Measurements from ENCODE around the gene PRKCH. TPM values are rescaled to one million over a fixed set of nuclear protein-coding genes. Genes with fewer than 3 reads are reported as not detected.
A peak's percentile ranks its signal among the peaks of the same experiment; 100 is the strongest.

The PRKCH gene
- total RNA-seq (ENCODE audit: low replicate concordance): 19.1 and 59.0 TPM in 2 replicates
- long read RNA-seq, transcript PRKCH-201 (14 exons, 3,582 nt): major isoform, 29 of 57 reads
- long read RNA-seq, partial matches to known transcripts: 12 of 57 reads
- long read RNA-seq, other reads (novel, unspliced or antisense): 12 of 57 reads

- Mint-ChIP-seq H3K27ac (peak within 1 kb of the TSS; percentile 98), H3K36me3 (peaks cover 4% of the 10 kb centered on the region), H3K27me3 (peaks cover 27% of the 10 kb centered on the region), H3K4me1 (ENCODE audit: unreplicated experiment) (no peaks in the 10 kb centered on the region), H3K9me3 (no peaks in the 10 kb centered on the region), H3K4me3 (peak within 1 kb of the TSS; percentile 92)
- TF ChIP-seq CTCF (conservative IDR thresholded peaks at IDR 0.05): peak; percentile 24
- DNase-seq (ENCODE audit: extremely low spot score, unreplicated experiment): peak; percentile 79
Measured at GRCh38 chr14:61321385-61322010, at the start of gene PRKCH. TSS of gene PRKCH (plus strand) at chr14:61321579. CDS start at chr14:61322102, 523 bp downstream.

- Mint-ChIP-seq H3K4me3 (no peak overlapping the region), H3K9me3 (no peaks in the 10 kb centered on the region), H3K27me3 (peaks cover 44% of the 10 kb centered on the region), H3K4me1 (ENCODE audit: unreplicated experiment) (peaks cover 15% of the 10 kb centered on the region), H3K36me3 (no peaks in the 10 kb centered on the region), H3K27ac (no peak overlapping the region)
- DNase-seq (ENCODE audit: extremely low spot score, unreplicated experiment): no peak
- no peak for TF ChIP-seq CTCF (conservative IDR thresholded peaks at IDR 0.05)
Measured at GRCh38 chr14:61277232-61277631, 44.1 kb upstream of the PRKCH start.

GRCh38 chr14:61277784-61278183 lies 43.6 kb upstream of the PRKCH start:
- no peaks in the 10 kb centered on the region for H3K9me3 Mint-ChIP-seq
- no peak for DNase-seq (ENCODE audit: extremely low spot score, unreplicated experiment)
- TF ChIP-seq CTCF (conservative IDR thresholded peaks at IDR 0.05): no peak
- peaks cover 11% of the 10 kb centered on the region for H3K4me1 Mint-ChIP-seq (ENCODE audit: unreplicated experiment)
- H3K27ac Mint-ChIP-seq: no peak overlapping the region
- H3K4me3 Mint-ChIP-seq: peak overlapping the region; percentile 54
- H3K27me3 Mint-ChIP-seq: peaks cover 41% of the 10 kb centered on the region
- H3K36me3 Mint-ChIP-seq: no peaks in the 10 kb centered on the region

GRCh38 chr14:61279082-61279481 lies 42.3 kb upstream of the PRKCH start:
- Mint-ChIP-seq H3K9me3 (no peaks in the 10 kb centered on the region), H3K27ac (peak overlapping the region; percentile 97), H3K4me3 (peak overlapping the region; percentile 90), H3K27me3 (peaks cover 44% of the 10 kb centered on the region), H3K4me1 (ENCODE audit: unreplicated experiment) (peaks cover 11% of the 10 kb centered on the region), H3K36me3 (no peaks in the 10 kb centered on the region)
- no peak for TF ChIP-seq CTCF (conservative IDR thresholded peaks at IDR 0.05)
- DNase-seq (ENCODE audit: extremely low spot score, unreplicated experiment): no peak

- peak overlapping the region; percentile 90 for H3K4me3 Mint-ChIP-seq
- no peak for DNase-seq (ENCODE audit: extremely low spot score, unreplicated experiment)
- H3K27ac Mint-ChIP-seq: peak overlapping the region; percentile 97
- TF ChIP-seq CTCF (conservative IDR thresholded peaks at IDR 0.05): no peak
- no peaks in the 10 kb centered on the region for H3K9me3 Mint-ChIP-seq
- peaks cover 39% of the 10 kb centered on the region for H3K27me3 Mint-ChIP-seq
- H3K36me3 Mint-ChIP-seq: no peaks in the 10 kb centered on the region
- peaks cover 11% of the 10 kb centered on the region for H3K4me1 Mint-ChIP-seq (ENCODE audit: unreplicated experiment)
Measured at GRCh38 chr14:61280092-61280525, 41.3 kb upstream of the PRKCH start.

Data from type B pancreatic cell (in vitro differentiated cells).